GM19043 (cell line): ENCODE data around the gene DAPP1.
"Not testable (repeated sequence)": the region's sequence is repeated elsewhere in the genome, so short reads cannot be mapped to it uniquely, and the experiment has no call there.

Experiments
- ATAC-seq: cut with Tn5 transposase; IDR thresholded peaks from one replicate; pipeline ENCODE4 v1.9.1; 2021; ENCODE audit warnings: low read depth; ENCODE audit not compliant: unreplicated experiment

Gene DAPP1, protein sequence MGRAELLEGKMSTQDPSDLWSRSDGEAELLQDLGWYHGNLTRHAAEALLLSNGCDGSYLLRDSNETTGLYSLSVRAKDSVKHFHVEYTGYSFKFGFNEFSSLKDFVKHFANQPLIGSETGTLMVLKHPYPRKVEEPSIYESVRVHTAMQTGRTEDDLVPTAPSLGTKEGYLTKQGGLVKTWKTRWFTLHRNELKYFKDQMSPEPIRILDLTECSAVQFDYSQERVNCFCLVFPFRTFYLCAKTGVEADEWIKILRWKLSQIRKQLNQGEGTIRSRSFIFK

DNA sequence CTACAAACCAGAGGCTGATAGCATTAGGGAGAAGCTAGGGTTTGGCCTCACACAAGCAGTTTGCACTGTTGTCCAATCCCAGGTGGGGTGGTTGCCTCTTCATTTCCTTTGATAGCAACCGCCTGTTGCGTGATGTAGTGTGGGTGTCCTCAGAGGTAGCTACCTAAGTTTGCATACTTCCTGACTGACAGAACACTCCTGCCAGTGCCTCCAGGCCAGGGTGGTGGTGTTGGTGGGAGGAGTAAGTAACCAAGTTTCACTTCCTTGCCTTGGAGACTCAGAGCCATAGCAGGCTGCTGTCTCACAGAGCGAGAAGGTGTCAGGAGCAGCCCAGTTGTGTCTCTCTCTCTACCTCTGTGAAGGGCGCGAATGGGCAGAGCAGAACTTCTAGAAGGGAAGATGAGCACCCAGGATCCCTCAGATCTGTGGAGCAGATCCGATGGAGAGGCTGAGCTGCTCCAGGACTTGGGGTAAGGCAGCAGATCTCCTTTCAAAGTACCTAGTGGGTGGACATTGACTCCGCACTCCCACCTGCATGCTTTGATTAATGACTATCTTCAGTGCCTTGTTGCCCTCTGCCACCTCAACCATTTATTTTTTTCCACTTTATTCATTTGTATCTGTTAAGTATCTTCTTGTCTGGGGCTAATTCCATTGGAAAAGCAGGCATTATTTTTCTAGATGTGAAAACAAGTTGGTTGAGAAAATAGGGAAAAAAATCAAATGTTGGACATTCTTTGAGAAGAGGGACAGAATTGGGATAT, at the start of gene DAPP1:
DAPP1 (plus strand) TSS at position 283 of the 764 bp plus-strand sequence; CDS start at position 370, 87 bp downstream.
- peak; percentile 93 for ATAC-seq

DNA sequence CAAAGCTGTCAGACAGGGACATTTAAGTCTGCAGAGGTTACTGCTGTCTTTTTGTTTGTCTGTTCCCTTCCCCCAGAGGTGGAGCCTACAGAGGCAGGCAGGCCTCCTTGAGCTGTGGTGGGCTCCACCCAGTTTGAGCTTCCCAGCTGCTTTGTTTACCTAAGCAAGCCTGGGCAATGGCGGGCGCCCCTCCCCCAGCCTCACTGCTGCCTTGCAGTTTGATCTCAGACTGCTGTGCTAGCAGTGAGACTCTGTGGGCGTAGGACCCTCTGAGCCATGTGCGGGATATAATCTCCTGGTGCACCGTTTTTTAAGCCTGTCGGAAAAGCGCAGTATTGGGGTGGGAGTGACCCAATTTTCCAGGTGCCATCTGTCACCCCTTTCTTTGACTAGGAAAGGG, 45.8 kb upstream of the DAPP1 start:
- ATAC-seq, result not testable (repeated sequence)

DNA sequence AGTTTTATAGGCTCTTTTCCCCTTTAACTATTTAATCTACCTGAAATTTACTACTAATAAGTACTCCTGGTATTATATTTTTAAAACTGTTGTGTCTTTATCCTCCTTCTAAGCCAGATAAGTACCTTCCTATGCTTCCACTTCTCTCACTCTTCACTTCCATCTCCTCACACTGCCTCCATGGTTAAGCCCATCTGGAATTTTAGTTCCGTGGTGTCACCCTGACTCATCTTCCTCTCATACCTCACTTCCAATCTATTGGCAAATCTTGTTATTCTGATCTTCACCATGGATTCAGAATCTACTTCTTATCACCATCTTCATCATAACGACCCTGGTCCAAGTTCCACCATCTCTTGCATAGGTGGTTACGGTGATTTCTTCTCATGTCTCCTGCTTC, 32.7 kb upstream of the DAPP1 start:
- no peak for ATAC-seq

DNA sequence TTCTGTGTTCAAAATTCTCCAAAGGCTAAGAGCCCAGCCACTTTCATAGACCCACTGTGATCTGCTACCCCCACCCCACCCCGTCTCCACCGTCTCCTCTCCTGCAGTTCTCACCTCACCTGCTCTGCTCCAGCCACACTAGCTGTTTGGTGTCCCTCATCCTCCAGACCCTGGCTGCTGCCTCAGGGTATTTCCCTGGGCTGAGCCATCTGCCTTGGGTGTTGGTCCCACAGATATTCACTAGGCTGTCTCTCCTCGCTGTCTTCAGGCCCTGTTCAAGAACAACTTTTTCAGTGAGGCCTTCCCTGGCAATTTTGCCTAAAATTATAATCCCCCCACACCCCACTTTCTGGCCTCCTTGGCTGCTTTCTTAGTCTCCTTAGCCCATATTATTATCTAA, 31.8 kb upstream of the DAPP1 start:
- no peak for ATAC-seq

DNA sequence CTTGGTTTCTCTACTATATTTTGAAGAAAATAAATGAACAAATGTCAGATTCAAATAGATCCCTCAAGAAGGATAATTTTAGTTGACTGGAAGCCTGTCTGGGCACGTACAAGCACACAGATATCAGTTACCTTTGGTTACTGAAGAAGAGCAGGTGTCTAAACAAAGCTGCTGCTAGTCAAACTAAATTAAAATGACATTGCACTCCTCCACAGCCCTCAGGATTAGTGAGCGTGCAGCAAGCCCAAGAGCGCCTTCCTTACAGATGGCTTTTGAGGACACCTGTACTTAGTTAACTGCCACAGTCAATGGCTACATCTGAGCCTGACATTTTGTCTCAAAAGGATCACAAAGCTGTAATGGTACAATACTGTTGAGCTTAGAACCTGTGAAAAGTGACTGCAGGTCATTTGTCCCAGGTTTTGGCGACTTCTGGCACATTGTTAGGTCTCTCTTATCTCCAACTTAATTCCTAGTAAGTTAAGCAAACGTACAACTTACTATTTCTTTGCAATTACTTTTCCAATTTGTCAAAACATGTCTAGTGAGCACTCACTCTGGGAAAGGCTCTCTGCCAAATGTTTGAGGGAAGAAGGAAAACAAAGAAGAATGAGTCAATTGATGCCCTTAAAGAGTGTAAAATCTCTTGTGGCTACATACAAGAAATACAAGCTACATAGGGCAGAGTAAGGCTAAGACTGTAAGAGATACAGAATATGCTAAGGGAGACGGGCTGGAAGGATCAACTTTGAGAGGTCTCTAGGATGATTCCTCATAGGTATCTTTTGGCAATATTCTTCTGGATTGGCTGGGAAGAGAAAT, 25.6 kb upstream of the DAPP1 start:
- no peak for ATAC-seq

DNA sequence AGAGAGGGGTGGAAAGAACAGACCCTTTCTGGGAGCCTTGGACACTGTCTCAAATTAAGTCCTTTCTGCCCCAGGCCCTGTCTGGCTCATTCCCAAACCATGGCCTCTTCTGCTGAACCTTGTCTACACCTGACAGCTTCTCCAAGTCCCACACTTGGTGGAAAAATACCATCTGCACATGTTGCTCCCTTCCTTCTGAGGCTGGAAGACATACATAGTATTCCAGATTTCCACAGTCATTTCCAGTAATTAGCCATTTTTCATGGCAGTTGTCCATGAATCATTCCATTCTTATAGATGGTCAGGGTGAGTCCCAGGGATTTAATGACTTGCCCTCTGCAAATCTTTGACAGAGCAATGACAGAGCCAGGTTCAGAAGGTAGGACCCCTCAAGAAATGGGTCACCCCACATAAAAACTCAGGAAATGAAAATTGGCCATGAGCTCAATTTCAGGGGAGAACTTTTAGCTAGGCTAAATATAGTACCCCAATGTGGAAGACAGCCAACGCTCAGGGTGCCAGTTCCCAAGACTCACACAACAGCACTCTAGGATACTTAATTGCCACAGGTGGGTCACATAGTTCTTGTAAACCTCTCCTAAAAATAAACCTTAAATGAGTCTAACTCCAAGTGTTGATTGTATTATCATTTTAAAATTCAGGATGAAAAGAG, 16.2 kb upstream of the DAPP1 start:
- no peak for ATAC-seq

DNA sequence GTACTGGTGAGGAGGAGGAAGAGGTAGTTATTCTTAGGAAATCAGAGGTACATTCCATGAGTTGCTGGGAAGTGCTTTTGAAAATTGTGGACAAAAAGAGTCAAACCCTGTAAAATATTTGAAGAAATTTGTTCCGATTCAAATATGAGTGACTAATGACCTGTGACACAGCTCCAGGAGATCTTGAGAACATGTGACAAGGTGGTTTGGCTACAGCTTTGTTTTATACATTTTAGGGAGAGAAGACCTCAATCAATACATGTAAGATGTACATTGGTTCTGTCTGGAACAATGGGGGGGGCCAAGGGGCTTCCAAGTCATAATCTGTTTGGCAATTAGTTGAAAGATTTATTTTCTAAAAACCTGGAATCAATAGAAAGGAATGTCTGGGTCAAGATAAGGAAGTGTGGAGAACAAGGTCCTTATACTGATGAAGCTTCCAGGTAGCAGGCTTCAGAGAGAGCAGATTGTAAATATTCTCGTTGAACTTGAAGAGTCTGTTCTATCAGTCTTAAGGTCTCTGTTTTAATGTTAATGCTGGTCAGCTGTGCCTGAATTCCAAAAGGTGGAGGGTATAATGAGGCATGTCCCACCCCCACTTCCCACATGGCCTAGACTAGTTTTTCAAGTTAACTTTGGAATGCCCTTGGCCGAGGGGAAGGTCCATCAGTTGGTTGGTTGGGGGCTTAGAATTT, 15.5 kb upstream of the DAPP1 start:
- ATAC-seq, result no peak

DNA sequence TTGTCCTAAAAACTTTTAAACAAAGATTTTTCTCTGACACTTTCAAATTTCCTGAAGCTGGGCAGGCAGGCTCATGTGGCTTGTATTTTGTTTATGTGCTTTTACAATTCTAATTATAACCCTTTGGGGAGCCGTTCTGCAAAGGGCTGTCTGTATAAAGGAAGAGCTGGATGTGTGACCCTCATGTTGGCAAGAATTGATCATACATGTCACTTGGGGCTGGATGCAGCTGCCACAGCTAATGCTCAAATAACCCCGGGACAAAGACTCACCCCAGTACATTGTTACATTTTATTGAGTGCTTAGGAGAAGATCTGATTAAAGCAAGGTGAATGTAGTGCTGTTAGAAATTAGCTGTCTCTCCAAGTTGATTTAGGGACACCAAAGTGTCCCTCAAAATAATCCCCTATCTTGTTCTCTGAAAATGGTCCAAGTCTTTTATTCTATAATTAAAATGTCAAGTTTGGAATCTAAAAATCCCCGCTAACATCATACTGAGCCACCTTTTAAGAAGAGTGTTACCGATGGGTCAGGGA, 13.0 kb upstream of the DAPP1 start:
- no peak for ATAC-seq

DNA sequence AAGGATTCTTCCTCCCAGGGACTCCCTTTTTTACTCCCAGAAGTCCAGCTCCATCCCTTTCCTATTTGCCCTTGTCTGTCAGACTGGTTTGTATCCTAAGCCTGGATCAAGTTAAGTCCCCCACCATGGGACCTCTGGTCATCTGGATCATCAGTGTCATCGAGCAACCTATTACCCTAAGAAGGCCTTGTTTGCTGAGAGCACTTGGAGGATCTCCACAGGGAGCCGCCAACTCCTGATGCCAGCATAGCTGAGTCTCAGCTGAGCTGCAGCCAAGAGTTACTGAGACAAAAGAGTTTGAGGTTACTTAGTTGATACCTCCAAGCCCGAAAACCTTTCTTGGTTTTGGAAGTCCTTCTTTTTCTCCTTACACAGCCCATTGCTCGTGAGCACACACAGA, 10.1 kb upstream of the DAPP1 start:
- ATAC-seq, result no peak

DNA sequence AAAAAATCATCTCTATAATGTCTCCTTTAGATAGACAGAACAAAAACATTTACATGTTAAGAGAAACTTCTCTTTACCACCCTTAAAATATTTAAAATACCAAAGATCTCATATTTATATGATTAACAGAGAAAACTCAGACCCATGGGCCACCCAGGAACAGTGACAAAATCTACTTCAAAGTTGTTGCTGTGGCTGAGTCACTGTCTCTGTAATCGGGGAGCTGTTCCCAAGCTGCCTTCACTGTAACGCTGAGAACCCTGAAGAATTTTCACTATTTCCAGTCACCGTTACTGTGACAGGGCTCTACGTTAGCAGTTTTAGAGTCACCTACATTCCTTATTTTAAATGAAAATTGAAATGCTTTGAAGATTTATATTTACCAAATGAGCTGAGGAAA, 9.0 kb upstream of the DAPP1 start:
- ATAC-seq, result no peak

DNA sequence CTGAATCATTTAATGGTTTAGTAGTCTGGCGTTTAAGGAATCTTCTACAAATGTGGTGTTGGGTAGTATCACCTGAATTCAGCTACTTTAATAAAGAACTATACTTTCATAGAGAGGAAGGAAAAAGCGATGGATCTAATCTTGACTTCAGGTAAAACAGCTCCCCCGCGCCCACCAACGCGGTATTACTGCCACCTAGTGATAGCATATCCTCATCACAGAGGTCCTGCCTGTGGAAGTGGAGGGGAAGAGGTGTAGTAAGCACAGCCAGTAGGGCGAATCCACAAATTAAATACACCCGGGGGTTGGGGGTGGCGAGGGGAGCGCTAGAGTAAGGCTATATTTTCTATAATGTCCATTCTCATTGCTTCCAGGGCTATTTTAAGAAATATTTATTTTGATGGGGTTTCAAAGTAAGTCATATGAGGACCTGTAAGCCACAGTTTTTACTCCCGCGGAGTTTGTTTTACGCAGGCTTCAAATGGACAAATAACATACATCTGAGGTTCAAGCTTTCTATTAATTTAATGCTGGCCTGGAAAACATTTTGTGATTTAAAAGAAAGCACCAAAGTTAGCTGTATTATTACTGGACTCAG, 8.3 kb upstream of the DAPP1 start:
- ATAC-seq, result peak; percentile 81

DNA sequence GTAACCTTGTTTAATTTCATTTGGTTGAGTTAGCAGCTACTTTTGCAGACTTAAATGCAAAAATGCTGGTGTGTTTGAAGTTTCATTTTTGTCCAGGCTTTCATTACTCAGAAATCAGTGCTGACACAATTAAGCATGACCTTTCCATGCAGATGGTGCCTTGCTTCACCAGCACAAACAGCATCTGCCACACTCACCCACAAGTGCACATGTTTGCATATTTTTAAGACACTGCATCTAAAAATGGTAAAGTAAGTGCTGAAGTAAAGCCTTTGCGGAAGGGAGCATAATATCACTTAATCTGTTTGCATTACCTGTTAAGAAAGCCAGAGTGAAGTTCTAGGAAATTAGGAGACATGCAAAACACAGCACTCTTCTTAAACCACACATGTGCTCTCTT, 7.3 kb upstream of the DAPP1 start:
- ATAC-seq, result no peak

DNA sequence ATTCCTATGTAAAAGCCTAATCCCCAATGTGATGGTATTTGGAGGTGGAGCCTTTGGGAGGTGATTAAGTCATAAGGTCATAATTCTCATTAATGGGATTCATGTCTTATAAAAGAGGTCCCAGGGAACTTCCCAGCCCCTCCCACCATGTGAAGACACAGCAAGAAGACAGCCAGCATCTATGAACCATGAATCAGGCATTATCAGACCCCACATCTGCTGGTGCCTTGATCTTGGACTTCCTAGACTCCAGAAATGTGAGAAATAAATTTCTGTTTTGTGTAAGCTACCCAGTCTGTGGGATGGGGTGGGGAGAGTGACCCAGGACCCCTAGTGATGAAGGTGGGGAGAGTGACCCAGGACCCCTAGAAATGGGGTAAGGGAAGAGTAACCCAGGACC, 6.1 kb upstream of the DAPP1 start:
- ATAC-seq, result no peak

DNA sequence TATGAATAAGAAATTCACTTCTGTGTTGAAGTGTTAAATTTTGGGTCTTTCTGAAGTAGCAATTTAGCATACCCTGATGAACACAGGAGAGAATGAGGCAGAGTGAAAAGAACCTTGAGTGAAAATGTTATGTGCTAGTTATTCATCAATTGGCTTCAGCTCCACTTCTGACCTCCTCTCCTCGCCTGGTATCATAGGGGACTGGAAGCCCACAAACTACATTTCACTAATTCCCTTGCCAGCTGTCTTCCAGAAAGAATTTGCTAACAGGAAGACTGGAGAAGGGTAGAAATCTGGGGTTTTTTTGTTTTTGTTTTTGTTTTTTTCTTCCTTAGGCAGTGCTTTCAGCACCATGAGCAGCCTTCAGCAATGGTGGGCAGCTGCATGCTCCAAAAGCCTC, 5.5 kb upstream of the DAPP1 start:
- ATAC-seq, result no peak

DNA sequence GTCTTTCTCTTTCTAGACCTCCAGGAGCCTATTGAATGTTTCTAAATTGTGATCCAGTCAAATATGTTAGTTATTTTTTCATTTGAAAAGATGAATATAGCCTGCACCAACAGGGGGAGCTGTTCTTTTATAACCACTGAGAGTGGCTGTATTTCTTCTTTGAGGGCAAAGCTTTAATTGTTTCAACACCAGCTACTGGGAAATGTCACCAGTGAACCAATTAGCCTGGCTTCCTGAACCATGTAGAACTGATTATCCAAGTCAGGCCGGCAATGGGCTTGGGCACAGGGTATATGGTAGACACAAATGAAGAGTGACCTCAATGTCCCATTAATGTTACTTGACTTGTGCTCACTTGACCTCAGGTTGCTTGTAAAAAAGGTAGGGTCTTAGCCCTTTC, 4.8 kb upstream of the DAPP1 start:
- ATAC-seq, result no peak

DNA sequence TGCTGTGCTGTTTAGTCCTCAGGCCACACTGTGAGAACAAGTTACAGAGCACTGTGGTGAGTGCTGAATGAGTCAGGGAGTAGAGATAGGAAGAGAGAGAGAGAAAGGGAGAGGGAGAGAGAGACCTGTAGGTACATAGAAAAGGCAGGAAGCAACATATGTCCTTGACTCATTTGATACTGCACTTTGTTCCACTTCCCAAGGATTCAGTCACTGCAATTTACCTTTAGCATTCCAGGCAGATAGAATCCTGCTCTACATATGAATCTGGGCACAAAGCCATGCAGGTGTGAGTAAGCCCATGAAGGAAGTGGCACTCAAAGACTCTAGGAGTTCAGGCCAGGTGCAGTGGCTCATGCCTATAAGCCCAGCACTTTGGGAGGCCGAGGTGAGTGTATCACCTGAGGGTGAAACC, 1.0 kb upstream of the DAPP1 start:
- ATAC-seq, result no peak

DNA sequence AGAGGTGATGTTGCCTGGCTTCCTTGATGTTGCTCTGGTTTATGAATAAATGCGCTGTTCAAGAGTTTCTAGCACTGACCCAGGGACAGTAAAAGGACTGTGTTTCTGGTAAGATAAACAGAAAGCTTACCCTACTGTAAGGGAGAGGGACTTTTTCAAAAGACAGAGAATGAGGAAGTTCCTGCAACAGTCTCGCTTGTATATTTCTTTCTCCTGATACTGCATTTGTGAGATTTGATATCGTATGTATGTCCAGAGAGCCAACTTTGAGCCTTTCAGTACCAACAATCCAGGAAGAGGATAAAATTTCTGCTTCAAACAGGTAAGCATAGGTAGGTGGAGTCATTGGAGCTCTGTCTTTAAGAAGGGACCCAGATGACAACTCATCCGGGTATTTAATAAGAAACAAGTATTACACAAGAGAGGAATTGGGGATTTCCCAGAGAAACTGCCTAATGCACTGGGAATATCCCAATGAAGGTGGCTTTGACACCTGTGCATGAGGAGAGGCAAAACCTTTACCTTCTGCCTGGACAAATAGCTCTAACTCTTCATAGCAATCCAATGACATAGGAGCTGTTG, 773 bp downstream of the DAPP1 start:
- ATAC-seq, result no peak

DNA sequence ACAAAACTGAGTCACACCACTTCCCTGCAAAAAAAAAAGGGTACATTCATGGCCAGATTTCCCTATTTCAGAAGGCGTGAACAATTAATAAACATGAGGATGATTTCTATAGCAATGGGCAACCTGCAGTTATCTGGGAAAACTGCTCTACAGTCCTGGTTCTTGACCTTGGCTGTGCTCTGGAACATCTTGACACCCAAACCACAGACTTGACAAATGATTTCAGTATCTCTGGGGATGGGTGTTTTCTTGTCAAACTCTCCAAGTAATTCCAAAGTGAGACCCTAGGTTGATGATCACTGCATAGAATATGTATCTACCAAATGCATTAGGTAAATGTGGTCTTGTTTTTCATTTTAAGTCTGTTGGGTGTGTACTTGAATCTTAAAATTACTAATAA, 2.0 kb downstream of the DAPP1 start:
- no peak for ATAC-seq

DNA sequence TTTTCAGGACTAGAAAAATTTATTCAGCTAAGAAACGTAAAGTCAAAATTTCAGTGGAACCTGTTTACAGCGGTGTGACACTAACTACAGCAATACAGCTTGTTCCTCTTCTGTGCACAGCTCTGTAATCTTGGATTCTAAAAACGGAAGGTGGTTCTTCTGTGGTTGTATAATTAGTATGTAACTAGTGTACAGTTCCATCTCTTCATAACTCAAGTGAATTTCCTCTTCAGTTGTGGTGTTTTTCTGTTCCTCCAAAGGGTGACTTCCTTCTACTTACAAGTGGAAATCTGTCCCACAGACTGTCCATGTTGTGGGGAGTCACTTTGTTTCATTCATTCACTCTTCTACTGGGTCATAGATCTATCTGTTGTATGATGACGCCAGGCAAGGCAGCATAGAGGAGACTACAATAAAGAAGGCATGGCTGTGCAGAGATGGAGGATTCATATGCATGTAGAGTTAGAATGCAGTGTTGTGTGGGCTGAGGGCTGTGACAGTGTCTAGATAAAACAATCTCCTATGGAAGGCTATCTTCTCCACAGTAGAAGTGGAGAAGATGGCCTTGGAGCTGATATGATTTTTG, 5.4 kb downstream of the DAPP1 start:
- ATAC-seq, result peak; percentile 85
